GM12801 (cell line): Measurements from ENCODE around the gene SPPL2B.

ENCODE experiments used
- CTCF ChIP-seq: IDR thresholded peaks from one replicate; pipeline ENCODE4 v1.5.1; 2011; ENCODE audit warnings: control low read depth; ENCODE audit not compliant: insufficient read length; ENCODE audit errors: extremely low read depth

The SPPL2B gene

GRCh38 chr19:2321565-2322283 is 6.8 kb upstream of the SPPL2B start:
- TF ChIP-seq CTCF: no peak

- no peak for TF ChIP-seq CTCF
Observed at GRCh38 chr19:2323707-2324106, 4.8 kb upstream of the SPPL2B start.

- TF ChIP-seq CTCF: no peak
Observed at GRCh38 chr19:2324220-2324948, 4.1 kb upstream of the SPPL2B start.

GRCh38 chr19:2325281-2326046 is 3.0 kb upstream of the SPPL2B start:
- no peak for TF ChIP-seq CTCF

GRCh38 chr19:2326699-2327360 is 1.7 kb upstream of the SPPL2B start:
- TF ChIP-seq CTCF: no peak

- no peak for TF ChIP-seq CTCF
Observed at GRCh38 chr19:2327773-2328400, 597 bp upstream of the SPPL2B start.

GRCh38 chr19:2329149-2329478 is 630 bp downstream of the SPPL2B start:
- TF ChIP-seq CTCF: no peak
